GM23338 (cell line): ENCODE measurements around the gene UNC5B. TPM values are rescaled to one million over a fixed set of nuclear protein-coding genes. Genes with fewer than 3 reads are reported as not detected.

Source experiments
- ATAC-seq: fragments of 200-7000 bp; cut with Tn5 transposase; 3 replicates; pipeline ENCODE4 v1.9.1; 2020
- DNase-seq: peaks from one replicate; pipeline ENCODE4 v3.0.0-alpha.2; 2015; ENCODE audit warnings: low spot score
- H2AFZ ChIP-seq: fragments of 200-600 bp; sonication (generic); 2 replicates; pipeline ENCODE4 v1.8.0; 2016; ENCODE audit warnings: antibody characterized with exemption, mild to moderate bottlenecking, moderate library complexity
- H3F3A ChIP-seq: fragments of 200-600 bp; sonication (generic); replicated peaks from 2 replicates; pipeline ENCODE4 v1.8.0; 2017; ENCODE audit warnings: antibody characterized with exemption, mixed run types, low read depth
- H3K27ac ChIP-seq: fragments of 200-600 bp; sonication (generic); 2 replicates; pipeline ENCODE4 v1.6.1; 2016; ENCODE audit warnings: low read depth
- H3K27me3 ChIP-seq: fragments of 200-600 bp; sonication (generic); 2 replicates; pipeline ENCODE4 v1.8.0; 2016; ENCODE audit warnings: mild to moderate bottlenecking, mixed run types, moderate library complexity; ENCODE audit not compliant: insufficient read depth
- H3K36me3 ChIP-seq: fragments of 200-600 bp; sonication (generic); 2 replicates; pipeline ENCODE4 v1.8.0; 2016; ENCODE audit warnings: mild to moderate bottlenecking; ENCODE audit not compliant: insufficient read depth
- H3K4me1 ChIP-seq: fragments of 200-600 bp; sonication (generic); 2 replicates; pipeline ENCODE4 v1.8.0; 2016; ENCODE audit warnings: mild to moderate bottlenecking, moderate library complexity; ENCODE audit not compliant: insufficient read depth
- H3K4me2 ChIP-seq: fragments of 200-600 bp; sonication (generic); 2 replicates; pipeline ENCODE4 v1.7.1; 2017; ENCODE audit warnings: mixed run types
- H3K4me3 ChIP-seq: fragments of 200-600 bp; sonication (generic); 2 replicates; pipeline ENCODE4 v1.6.1; 2016; ENCODE audit warnings: mixed run types
- H3K79me2 ChIP-seq: fragments of 200-600 bp; sonication (generic); replicated peaks from 2 replicates; pipeline ENCODE4 v1.8.0; 2017; ENCODE audit warnings: mild to moderate bottlenecking; ENCODE audit not compliant: insufficient read depth
- H3K9me2 ChIP-seq: fragments of 200-600 bp; sonication (generic); 2 replicates; pipeline ENCODE4 v1.8.0; 2017; ENCODE audit not compliant: insufficient read depth
- H4K20me1 ChIP-seq: fragments of 200-600 bp; sonication (generic); replicated peaks from 2 replicates; pipeline ENCODE4 v1.8.0; 2017; ENCODE audit warnings: mild to moderate bottlenecking; ENCODE audit not compliant: insufficient read depth
- H3K27ac Mint-ChIP-seq: 2 replicates; pipeline ENCODE4 v1.8.0; 2020; ENCODE audit warnings: inconsistent platforms, mild to moderate bottlenecking, moderate library complexity, mixed read lengths
- H3K27me3 Mint-ChIP-seq: 3 replicates; pipeline ENCODE4 v1.8.0; 2022; ENCODE audit warnings: low read depth, mild to moderate bottlenecking, moderate library complexity, mixed read lengths, inconsistent platforms; ENCODE audit not compliant: insufficient read depth, poor library complexity
- H3K36me3 Mint-ChIP-seq: 3 replicates; pipeline ENCODE4 v1.8.0; 2021; ENCODE audit warnings: low read depth, mild to moderate bottlenecking, inconsistent platforms, moderate library complexity, mixed read lengths
- H3K4me1 Mint-ChIP-seq: 3 replicates; pipeline ENCODE4 v1.8.0; 2020; ENCODE audit warnings: mild to moderate bottlenecking, inconsistent platforms, mixed read lengths
- H3K4me3 Mint-ChIP-seq: 3 replicates; pipeline ENCODE4 v1.8.0; 2021; ENCODE audit warnings: moderate library complexity, mild to moderate bottlenecking, inconsistent platforms, mixed read lengths
- H3K9me3 Mint-ChIP-seq: 3 replicates; pipeline ENCODE4 v1.8.0; 2020; ENCODE audit warnings: moderate library complexity, mild to moderate bottlenecking, inconsistent platforms, mixed read lengths
- NANOG ChIP-seq: IDR thresholded peaks from 2 replicates; pipeline ENCODE4 v1.6.1; 2016; ENCODE audit warnings: antibody characterized with exemption, borderline replicate concordance
- STAT1 ChIP-seq: IDR thresholded peaks from one replicate; pipeline ENCODE4 v1.6.1; 2016; ENCODE audit warnings: antibody characterized with exemption; ENCODE audit not compliant: unreplicated experiment
- polyA plus RNA-seq: library from polyadenylated mRNA; unstranded; fragments of >200 nt; fragmentation: Nextera tagmentation; extraction: Ambion mirVana; gene quantifications from 2 replicates; pipeline ENCODE4 v1.2.1, GENCODE V29; 2016
- total RNA-seq: library from RNA; depleted of rRNA; stranded (reverse); fragments of >200 nt; shearing (Covaris generic); gene quantifications from 2 replicates; pipeline ENCODE4 v1.2.3, GENCODE V29; 2014
- TF ChIP-seq, protein P1 (sequence below): IDR thresholded peaks from 2 replicates; pipeline ENCODE4 v1.6.1; 2016; ENCODE audit warnings: antibody characterized with exemption
- TF ChIP-seq, protein P2 (sequence below): IDR thresholded peaks from one replicate; pipeline ENCODE4 v1.6.1; 2018; ENCODE audit warnings: antibody characterized with exemption; ENCODE audit not compliant: unreplicated experiment

Gene UNC5B
- total and polyA plus RNA-seq, 2 experiments from 2014 or later: 8.0 to 31.2 TPM

DNA sequence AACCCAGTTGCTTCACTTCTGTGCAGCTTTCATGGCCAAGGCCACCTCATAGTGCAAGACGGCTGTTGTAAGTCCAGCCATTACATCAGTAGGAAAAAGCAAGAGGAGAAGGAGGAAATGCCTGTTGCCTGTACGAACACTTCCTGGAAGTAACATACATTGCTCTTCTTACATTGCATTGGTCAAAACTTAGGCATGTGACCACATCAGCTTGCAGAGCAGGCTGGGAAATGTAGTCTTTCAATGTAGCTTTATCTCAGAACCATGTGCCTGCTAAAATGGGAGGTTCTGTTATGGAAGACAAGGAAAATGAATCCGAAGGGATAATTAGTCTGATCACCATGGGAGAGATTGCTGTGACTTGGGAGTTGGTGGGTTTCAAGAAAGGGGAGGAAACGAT, 111.0 kb downstream of the UNC5B start:
- H3K36me3 Mint-ChIP-seq: peaks cover 29% of the 10 kb centered on the region
- H3K79me2 ChIP-seq: no peaks in the 10 kb centered on the region
- H3K27me3 Mint-ChIP-seq: peaks cover 5% of the 10 kb centered on the region
- no peaks in the 10 kb centered on the region; the same call in 1 of the 2 replicates for H3K36me3 ChIP-seq
- H3K27ac ChIP-seq: no peak overlapping the region
- no peak overlapping the region for H3K4me2 ChIP-seq
- no peak overlapping the region for H3K4me3 Mint-ChIP-seq
- H3K27ac Mint-ChIP-seq: no peak overlapping the region
- no peaks in the 10 kb centered on the region for H3K9me3 Mint-ChIP-seq
- peaks cover 10% of the 10 kb centered on the region for H3K4me1 Mint-ChIP-seq
- H4K20me1 ChIP-seq: no peaks in the 10 kb centered on the region
- H3K4me1 ChIP-seq: peaks cover 5% of the 10 kb centered on the region
- no peaks in the 10 kb centered on the region for H3F3A ChIP-seq
- TF ChIP-seq, protein P1, sequence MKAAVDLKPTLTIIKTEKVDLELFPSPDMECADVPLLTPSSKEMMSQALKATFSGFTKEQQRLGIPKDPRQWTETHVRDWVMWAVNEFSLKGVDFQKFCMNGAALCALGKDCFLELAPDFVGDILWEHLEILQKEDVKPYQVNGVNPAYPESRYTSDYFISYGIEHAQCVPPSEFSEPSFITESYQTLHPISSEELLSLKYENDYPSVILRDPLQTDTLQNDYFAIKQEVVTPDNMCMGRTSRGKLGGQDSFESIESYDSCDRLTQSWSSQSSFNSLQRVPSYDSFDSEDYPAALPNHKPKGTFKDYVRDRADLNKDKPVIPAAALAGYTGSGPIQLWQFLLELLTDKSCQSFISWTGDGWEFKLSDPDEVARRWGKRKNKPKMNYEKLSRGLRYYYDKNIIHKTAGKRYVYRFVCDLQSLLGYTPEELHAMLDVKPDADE: 0 out of 2 replicates have a peak, but pooled peaks have one; percentile 33
- no peak for TF ChIP-seq NANOG
- no peak overlapping the region for H3K4me3 ChIP-seq
- H3K27me3 ChIP-seq: no peaks in the 10 kb centered on the region
- ATAC-seq (no peak), DNase-seq (peak; percentile 54)
- H2AFZ ChIP-seq: no peak overlapping the region
- no peaks in the 10 kb centered on the region for H3K9me2 ChIP-seq

DNA sequence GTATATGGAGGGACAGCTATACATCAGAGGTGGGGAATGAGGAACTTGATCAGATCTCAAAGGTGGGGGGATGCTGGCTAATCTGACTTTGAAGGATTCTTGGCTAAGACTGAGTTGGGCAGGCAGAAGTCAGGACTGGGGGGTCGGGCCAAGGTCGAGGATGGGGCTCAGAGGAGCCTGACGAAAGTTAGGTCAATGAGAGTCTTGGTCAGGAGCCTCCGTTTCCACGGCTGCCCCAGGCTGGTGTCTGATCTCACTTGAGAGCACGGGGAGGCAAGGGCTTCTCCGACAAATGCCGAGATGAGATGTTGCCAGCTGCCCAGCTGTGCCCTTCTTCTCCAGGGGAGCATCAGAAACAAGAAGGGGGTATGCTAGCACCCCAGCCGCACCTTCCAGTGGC, 112.4 kb downstream of the UNC5B start:
- Mint-ChIP-seq H3K36me3 (peaks cover 32% of the 10 kb centered on the region), H3K9me3 (no peaks in the 10 kb centered on the region), H3K4me3 (no peak overlapping the region), H3K27me3 (peaks cover 1% of the 10 kb centered on the region), H3K27ac (no peak overlapping the region), H3K4me1 (peaks cover 9% of the 10 kb centered on the region)
- Histone ChIP-seq H3K4me2 (no peak overlapping the region), H3K9me2 (no peaks in the 10 kb centered on the region), H3K79me2 (no peaks in the 10 kb centered on the region), H4K20me1 (no peaks in the 10 kb centered on the region), H3F3A (no peaks in the 10 kb centered on the region), H2AFZ (no peak overlapping the region), H3K4me1 (peaks cover 5% of the 10 kb centered on the region), H3K4me3 (no peak overlapping the region), H3K36me3 (no peaks in the 10 kb centered on the region; the same call in 1 of the 2 replicates), H3K27me3 (no peaks in the 10 kb centered on the region), H3K27ac (no peak overlapping the region)
- TF ChIP-seq NANOG: no peak
- ATAC-seq (no peak), DNase-seq (no peak)

DNA sequence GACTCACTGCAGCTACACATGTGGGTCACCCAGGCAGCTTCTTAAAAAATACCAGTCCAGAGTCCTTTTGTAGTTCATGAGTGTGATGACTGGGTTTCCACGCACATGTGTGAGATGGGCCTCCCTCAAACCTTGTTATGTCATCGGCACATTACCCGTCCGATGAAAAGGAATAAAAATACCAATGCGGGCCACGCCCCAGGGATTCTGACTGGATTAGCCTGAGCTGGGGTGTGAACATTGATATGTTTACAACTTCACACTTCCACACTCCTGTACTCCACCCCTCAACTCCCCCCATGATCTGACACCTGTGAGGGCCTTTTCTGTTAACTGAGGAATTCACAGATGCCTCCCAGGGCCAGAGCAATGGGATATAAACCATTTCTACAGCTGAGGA, 112.9 kb downstream of the UNC5B start:
- no peaks in the 10 kb centered on the region for H3K9me2 ChIP-seq
- no peaks in the 10 kb centered on the region for H3K79me2 ChIP-seq
- Mint-ChIP-seq H3K4me1 (peaks cover 5% of the 10 kb centered on the region), H3K9me3 (no peaks in the 10 kb centered on the region), H3K27me3 (peaks cover under 1% of the 10 kb centered on the region), H3K27ac (no peak overlapping the region), H3K4me3 (no peak overlapping the region), H3K36me3 (peaks cover 32% of the 10 kb centered on the region)
- no peaks in the 10 kb centered on the region for H3K27me3 ChIP-seq
- H3F3A ChIP-seq: no peaks in the 10 kb centered on the region
- no peak overlapping the region for H3K4me2 ChIP-seq
- no peak overlapping the region for H2AFZ ChIP-seq
- H4K20me1 ChIP-seq: no peaks in the 10 kb centered on the region
- peaks cover under 1% of the 10 kb centered on the region; the same call in 1 of the 2 replicates for H3K4me1 ChIP-seq
- no peak for TF ChIP-seq STAT1
- TF ChIP-seq, protein P2, sequence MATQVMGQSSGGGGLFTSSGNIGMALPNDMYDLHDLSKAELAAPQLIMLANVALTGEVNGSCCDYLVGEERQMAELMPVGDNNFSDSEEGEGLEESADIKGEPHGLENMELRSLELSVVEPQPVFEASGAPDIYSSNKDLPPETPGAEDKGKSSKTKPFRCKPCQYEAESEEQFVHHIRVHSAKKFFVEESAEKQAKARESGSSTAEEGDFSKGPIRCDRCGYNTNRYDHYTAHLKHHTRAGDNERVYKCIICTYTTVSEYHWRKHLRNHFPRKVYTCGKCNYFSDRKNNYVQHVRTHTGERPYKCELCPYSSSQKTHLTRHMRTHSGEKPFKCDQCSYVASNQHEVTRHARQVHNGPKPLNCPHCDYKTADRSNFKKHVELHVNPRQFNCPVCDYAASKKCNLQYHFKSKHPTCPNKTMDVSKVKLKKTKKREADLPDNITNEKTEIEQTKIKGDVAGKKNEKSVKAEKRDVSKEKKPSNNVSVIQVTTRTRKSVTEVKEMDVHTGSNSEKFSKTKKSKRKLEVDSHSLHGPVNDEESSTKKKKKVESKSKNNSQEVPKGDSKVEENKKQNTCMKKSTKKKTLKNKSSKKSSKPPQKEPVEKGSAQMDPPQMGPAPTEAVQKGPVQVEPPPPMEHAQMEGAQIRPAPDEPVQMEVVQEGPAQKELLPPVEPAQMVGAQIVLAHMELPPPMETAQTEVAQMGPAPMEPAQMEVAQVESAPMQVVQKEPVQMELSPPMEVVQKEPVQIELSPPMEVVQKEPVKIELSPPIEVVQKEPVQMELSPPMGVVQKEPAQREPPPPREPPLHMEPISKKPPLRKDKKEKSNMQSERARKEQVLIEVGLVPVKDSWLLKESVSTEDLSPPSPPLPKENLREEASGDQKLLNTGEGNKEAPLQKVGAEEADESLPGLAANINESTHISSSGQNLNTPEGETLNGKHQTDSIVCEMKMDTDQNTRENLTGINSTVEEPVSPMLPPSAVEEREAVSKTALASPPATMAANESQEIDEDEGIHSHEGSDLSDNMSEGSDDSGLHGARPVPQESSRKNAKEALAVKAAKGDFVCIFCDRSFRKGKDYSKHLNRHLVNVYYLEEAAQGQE: no peak
- DNase-seq: no peak
- H3K4me3 ChIP-seq: no peak overlapping the region
- no peaks in the 10 kb centered on the region; the same call in 1 of the 2 replicates for H3K36me3 ChIP-seq
- ATAC-seq: no peak
- H3K27ac ChIP-seq: no peak overlapping the region
